ENCODE measurements around the gene F5. TPM values are rescaled to one million over a fixed set of nuclear protein-coding genes. Genes with fewer than 3 reads are reported as not detected.

Gene F5
- total and polyA plus RNA-seq, 4 donors = 1.5 to 8.4 (median 4.4) TPM

GRCh38 chr1:169497317-169497716 is 89.0 kb downstream of the F5 start:
- no peak overlapping the region for H3K4me3 ChIP-seq (ENCODE audit: low read depth, low read length)
- no peak overlapping the region for H3K27ac ChIP-seq (ENCODE audit: low read depth, low read length)
- no peaks in the 10 kb centered on the region for H3K27me3 ChIP-seq (ENCODE audit: control insufficient read depth, insufficient read depth, low read length)
- H3K9me3 ChIP-seq (ENCODE audit: control insufficient read depth, insufficient read depth, low read length) = peaks cover 1% of the 10 kb centered on the region
- no peak for DNase-seq (ENCODE audit: low read depth in 4 of 6, low spot score in 6 of 6)
- no CpG with 5 or more reads among the region's 2 CpGs for WGBS (ENCODE audit: insufficient coverage)
- no peaks in the 10 kb centered on the region for H3K4me1 ChIP-seq (ENCODE audit: control insufficient read depth, insufficient read depth, low read length)
- no peaks in the 10 kb centered on the region for H3K36me3 ChIP-seq (ENCODE audit: control insufficient read depth, insufficient read depth, low read length)

GRCh38 chr1:169495916-169496315 is 90.4 kb downstream of the F5 start:
- Histone ChIP-seq H3K4me1 (ENCODE audit: control insufficient read depth, insufficient read depth, low read length) (no peaks in the 10 kb centered on the region), H3K9me3 (ENCODE audit: control insufficient read depth, insufficient read depth, low read length) (peaks cover 1% of the 10 kb centered on the region), H3K4me3 (ENCODE audit: low read depth, low read length) (no peak overlapping the region), H3K36me3 (ENCODE audit: control insufficient read depth, insufficient read depth, low read length) (no peaks in the 10 kb centered on the region), H3K27ac (ENCODE audit: low read depth, low read length) (no peak overlapping the region), H3K27me3 (ENCODE audit: control insufficient read depth, insufficient read depth, low read length) (no peaks in the 10 kb centered on the region)
- DNase-seq (ENCODE audit: low read depth in 4 of 6, low spot score in 6 of 6) = no peak
- WGBS (ENCODE audit: insufficient coverage) = no CpG with 5 or more reads among the region's 2 CpGs

- Histone ChIP-seq H3K4me3 (ENCODE audit: low read depth, low read length) (no peak overlapping the region), H3K27ac (ENCODE audit: low read depth, low read length) (no peak overlapping the region), H3K4me1 (ENCODE audit: control insufficient read depth, insufficient read depth, low read length) (no peaks in the 10 kb centered on the region), H3K36me3 (ENCODE audit: control insufficient read depth, insufficient read depth, low read length) (no peaks in the 10 kb centered on the region), H3K27me3 (ENCODE audit: control insufficient read depth, insufficient read depth, low read length) (no peaks in the 10 kb centered on the region), H3K9me3 (ENCODE audit: control insufficient read depth, insufficient read depth, low read length) (peaks cover 1% of the 10 kb centered on the region)
- no peak for DNase-seq (ENCODE audit: low read depth in 4 of 6, low spot score in 6 of 6)
These were observed 91.1 kb downstream of the F5 start for GRCh38 chr1:169495046-169495775.

- 94% methylated on average over 3 of the region's 3 CpGs for WGBS (ENCODE audit: insufficient coverage)
- Histone ChIP-seq H3K36me3 (ENCODE audit: control insufficient read depth, insufficient read depth, low read length) (no peaks in the 10 kb centered on the region), H3K9me3 (ENCODE audit: control insufficient read depth, insufficient read depth, low read length) (peaks cover 1% of the 10 kb centered on the region), H3K27ac (ENCODE audit: low read depth, low read length) (no peak overlapping the region), H3K27me3 (ENCODE audit: control insufficient read depth, insufficient read depth, low read length) (no peaks in the 10 kb centered on the region), H3K4me1 (ENCODE audit: control insufficient read depth, insufficient read depth, low read length) (no peaks in the 10 kb centered on the region), H3K4me3 (ENCODE audit: low read depth, low read length) (no peak overlapping the region)
- no peak for DNase-seq (ENCODE audit: low read depth in 4 of 6, low spot score in 6 of 6)
These were observed 91.9 kb downstream of the F5 start for GRCh38 chr1:169494343-169494742.

GRCh38 chr1:169493251-169493650 is 93.0 kb downstream of the F5 start:
- H3K4me1 ChIP-seq (ENCODE audit: control insufficient read depth, insufficient read depth, low read length) = no peaks in the 10 kb centered on the region
- H3K9me3 ChIP-seq (ENCODE audit: control insufficient read depth, insufficient read depth, low read length) = no peaks in the 10 kb centered on the region
- no peaks in the 10 kb centered on the region for H3K36me3 ChIP-seq (ENCODE audit: control insufficient read depth, insufficient read depth, low read length)
- no peak overlapping the region for H3K4me3 ChIP-seq (ENCODE audit: low read depth, low read length)
- no peaks in the 10 kb centered on the region for H3K27me3 ChIP-seq (ENCODE audit: control insufficient read depth, insufficient read depth, low read length)
- DNase-seq (ENCODE audit: low read depth in 4 of 6, low spot score in 6 of 6) = no peak
- no CpG with 5 or more reads among the region's 1 CpG for WGBS (ENCODE audit: insufficient coverage)
- no peak overlapping the region for H3K27ac ChIP-seq (ENCODE audit: low read depth, low read length)

- no peaks in the 10 kb centered on the region for H3K4me1 ChIP-seq (ENCODE audit: control insufficient read depth, insufficient read depth, low read length)
- H3K36me3 ChIP-seq (ENCODE audit: control insufficient read depth, insufficient read depth, low read length) = no peaks in the 10 kb centered on the region
- WGBS (ENCODE audit: insufficient coverage) = 96% methylated on average over 2 of the region's 3 CpGs
- no peak overlapping the region for H3K4me3 ChIP-seq (ENCODE audit: low read depth, low read length)
- H3K27me3 ChIP-seq (ENCODE audit: control insufficient read depth, insufficient read depth, low read length) = no peaks in the 10 kb centered on the region
- DNase-seq (ENCODE audit: low read depth in 4 of 6, low spot score in 6 of 6) = no peak
- H3K9me3 ChIP-seq (ENCODE audit: control insufficient read depth, insufficient read depth, low read length) = no peaks in the 10 kb centered on the region
- H3K27ac ChIP-seq (ENCODE audit: low read depth, low read length) = no peak overlapping the region
These were observed 94.4 kb downstream of the F5 start for GRCh38 chr1:169491845-169492281.

GRCh38 chr1:169488157-169488556 is 98.1 kb downstream of the F5 start:
- H3K4me3 ChIP-seq (ENCODE audit: low read depth, low read length) = no peak overlapping the region
- no peak for DNase-seq (ENCODE audit: low read depth in 4 of 6, low spot score in 6 of 6)
- no peaks in the 10 kb centered on the region for H3K9me3 ChIP-seq (ENCODE audit: control insufficient read depth, insufficient read depth, low read length)
- no peaks in the 10 kb centered on the region for H3K36me3 ChIP-seq (ENCODE audit: control insufficient read depth, insufficient read depth, low read length)
- H3K4me1 ChIP-seq (ENCODE audit: control insufficient read depth, insufficient read depth, low read length) = peaks cover 4% of the 10 kb centered on the region
- 93% methylated on average over 2 of the region's 4 CpGs for WGBS (ENCODE audit: insufficient coverage)
- H3K27ac ChIP-seq (ENCODE audit: low read depth, low read length) = no peak overlapping the region
- no peaks in the 10 kb centered on the region for H3K27me3 ChIP-seq (ENCODE audit: control insufficient read depth, insufficient read depth, low read length)

GRCh38 chr1:169487561-169487960 is 98.7 kb downstream of the F5 start:
- Histone ChIP-seq H3K27ac (ENCODE audit: low read depth, low read length) (no peak overlapping the region), H3K4me1 (ENCODE audit: control insufficient read depth, insufficient read depth, low read length) (peaks cover 4% of the 10 kb centered on the region), H3K9me3 (ENCODE audit: control insufficient read depth, insufficient read depth, low read length) (no peaks in the 10 kb centered on the region), H3K36me3 (ENCODE audit: control insufficient read depth, insufficient read depth, low read length) (no peaks in the 10 kb centered on the region), H3K4me3 (ENCODE audit: low read depth, low read length) (no peak overlapping the region), H3K27me3 (ENCODE audit: control insufficient read depth, insufficient read depth, low read length) (no peaks in the 10 kb centered on the region)
- whole genome bisulfite sequencing (ENCODE audit: insufficient coverage) = 90% methylated on average over 14 of the region's 16 CpGs
- DNase-seq (ENCODE audit: low read depth in 4 of 6, low spot score in 6 of 6) = no peak

GRCh38 chr1:169487133-169487532 is 99.1 kb downstream of the F5 start:
- Histone ChIP-seq H3K9me3 (ENCODE audit: control insufficient read depth, insufficient read depth, low read length) (no peaks in the 10 kb centered on the region), H3K27ac (ENCODE audit: low read depth, low read length) (no peak overlapping the region), H3K4me3 (ENCODE audit: low read depth, low read length) (no peak overlapping the region), H3K27me3 (ENCODE audit: control insufficient read depth, insufficient read depth, low read length) (no peaks in the 10 kb centered on the region), H3K36me3 (ENCODE audit: control insufficient read depth, insufficient read depth, low read length) (no peaks in the 10 kb centered on the region), H3K4me1 (ENCODE audit: control insufficient read depth, insufficient read depth, low read length) (peaks cover 4% of the 10 kb centered on the region)
- 60% methylated on average over 1 of the region's 5 CpGs for WGBS (ENCODE audit: insufficient coverage)
- DNase-seq (ENCODE audit: low read depth in 4 of 6, low spot score in 6 of 6) = no peak

GRCh38 chr1:169486281-169487051 is 99.8 kb downstream of the F5 start:
- peaks cover 4% of the 10 kb centered on the region for H3K4me1 ChIP-seq (ENCODE audit: control insufficient read depth, insufficient read depth, low read length)
- DNase-seq (ENCODE audit: low read depth in 4 of 6, low spot score in 6 of 6) = peak in 2 of 6 donors; percentile 40 to 72
- no peaks in the 10 kb centered on the region for H3K36me3 ChIP-seq (ENCODE audit: control insufficient read depth, insufficient read depth, low read length)
- H3K27me3 ChIP-seq (ENCODE audit: control insufficient read depth, insufficient read depth, low read length) = no peaks in the 10 kb centered on the region
- no peaks in the 10 kb centered on the region for H3K9me3 ChIP-seq (ENCODE audit: control insufficient read depth, insufficient read depth, low read length)
- peak overlapping the region; percentile 95 for H3K27ac ChIP-seq (ENCODE audit: low read depth, low read length)
- H3K4me3 ChIP-seq (ENCODE audit: low read depth, low read length) = peak overlapping the region; percentile 60
- no CpG with 5 or more reads among the region's 14 CpGs for WGBS (ENCODE audit: insufficient coverage)
